Activated naive CD4-positive, alpha-beta T cell treated with anti-CD3 and anti-CD28 coated beads, Interleukin-2, amount 10 ng/mL, durations not matched to agents 7 days and 5 days (primary cell): Measurements from ENCODE around the gene BCAR3.

ENCODE experiments used
- CTCF ChIA-PET: fragments of 350-600 bp; sonication (Branson Sonifier 250); formaldehyde crosslinking; loops from one replicate; lab custom pipeline; 2021; ENCODE audit warnings: antibody characterized with exemption; lab: Charles Lee
- DNase-seq: peaks from one replicate; pipeline ENCODE4 v3.0.0-alpha.2; 2020
- H3K27ac Mint-ChIP-seq: one replicate; pipeline ENCODE4 v1.8.0; 2021; ENCODE audit warnings: mild to moderate bottlenecking, moderate library complexity, mixed read lengths
- H3K27me3 Mint-ChIP-seq: one replicate; pipeline ENCODE4 v1.8.0; 2021; ENCODE audit warnings: mild to moderate bottlenecking, mixed read lengths
- H3K36me3 Mint-ChIP-seq: one replicate; pipeline ENCODE4 v1.8.0; 2021; ENCODE audit warnings: mixed read lengths
- H3K4me1 Mint-ChIP-seq: one replicate; pipeline ENCODE4 v1.8.0; 2021; ENCODE audit warnings: mixed read lengths
- H3K4me3 Mint-ChIP-seq: one replicate; pipeline ENCODE4 v1.8.0; 2021; ENCODE audit warnings: mild to moderate bottlenecking, moderate library complexity, mixed read lengths
- H3K9me3 Mint-ChIP-seq: one replicate; pipeline ENCODE4 v1.8.0; 2021; ENCODE audit warnings: mixed read lengths

BCAR3 gene

GRCh38 chr1:93549811-93550210, 131.8 kb downstream of the BCAR3 start:
- Mint-ChIP-seq H3K27me3 (peaks cover 5% of the 10 kb centered on the region), H3K27ac (no peak overlapping the region), H3K4me1 (peaks cover under 1% of the 10 kb centered on the region), H3K9me3 (no peaks in the 10 kb centered on the region), H3K4me3 (no peak overlapping the region), H3K36me3 (no peaks in the 10 kb centered on the region)
- CTCF ChIA-PET: no interaction called here
- no peak for DNase-seq

- Mint-ChIP-seq H3K4me3 (no peak overlapping the region), H3K27ac (no peak overlapping the region), H3K9me3 (no peaks in the 10 kb centered on the region), H3K36me3 (no peaks in the 10 kb centered on the region), H3K4me1 (no peaks in the 10 kb centered on the region), H3K27me3 (peaks cover 3% of the 10 kb centered on the region)
- CTCF ChIA-PET: no interaction called here
- DNase-seq: no peak
Measured at GRCh38 chr1:93549131-93549530, 132.5 kb downstream of the BCAR3 start.

GRCh38 chr1:93546162-93546863, 135.3 kb downstream of the BCAR3 start:
- CTCF ChIA-PET: no interaction called here
- Mint-ChIP-seq H3K4me3 (no peak overlapping the region), H3K9me3 (no peaks in the 10 kb centered on the region), H3K4me1 (no peaks in the 10 kb centered on the region), H3K27me3 (no peaks in the 10 kb centered on the region), H3K36me3 (no peaks in the 10 kb centered on the region), H3K27ac (no peak overlapping the region)
- DNase-seq: no peak

- no peaks in the 10 kb centered on the region for H3K36me3 Mint-ChIP-seq
- no peak overlapping the region for H3K4me3 Mint-ChIP-seq
- H3K9me3 Mint-ChIP-seq: no peaks in the 10 kb centered on the region
- CTCF ChIA-PET: no interaction called here
- H3K27me3 Mint-ChIP-seq: no peaks in the 10 kb centered on the region
- no peak for DNase-seq
- H3K4me1 Mint-ChIP-seq: no peaks in the 10 kb centered on the region
- no peak overlapping the region for H3K27ac Mint-ChIP-seq
Measured at GRCh38 chr1:93542398-93542797, 139.2 kb downstream of the BCAR3 start.

GRCh38 chr1:93541045-93541444, 140.6 kb downstream of the BCAR3 start:
- H3K27me3 Mint-ChIP-seq: no peaks in the 10 kb centered on the region
- no peak overlapping the region for H3K4me3 Mint-ChIP-seq
- DNase-seq: no peak
- no peak overlapping the region for H3K27ac Mint-ChIP-seq
- H3K9me3 Mint-ChIP-seq: no peaks in the 10 kb centered on the region
- no peaks in the 10 kb centered on the region for H3K4me1 Mint-ChIP-seq
- CTCF ChIA-PET: no interaction called here
- H3K36me3 Mint-ChIP-seq: no peaks in the 10 kb centered on the region

GRCh38 chr1:93537924-93538323, 143.7 kb downstream of the BCAR3 start:
- CTCF ChIA-PET: no interaction called here
- Mint-ChIP-seq H3K27me3 (peaks cover 4% of the 10 kb centered on the region), H3K27ac (no peak overlapping the region), H3K36me3 (no peaks in the 10 kb centered on the region), H3K4me3 (no peak overlapping the region), H3K4me1 (no peaks in the 10 kb centered on the region), H3K9me3 (no peaks in the 10 kb centered on the region)
- DNase-seq: no peak

- Mint-ChIP-seq H3K4me3 (no peak overlapping the region), H3K36me3 (no peaks in the 10 kb centered on the region)
Measured at GRCh38 chr1:93537396-93537795, 144.2 kb downstream of the BCAR3 start.

GRCh38 chr1:93533677-93534076, 148.0 kb downstream of the BCAR3 start:
- Mint-ChIP-seq H3K4me1 (no peaks in the 10 kb centered on the region), H3K36me3 (no peaks in the 10 kb centered on the region), H3K4me3 (no peak overlapping the region), H3K27me3 (peaks cover 4% of the 10 kb centered on the region), H3K9me3 (no peaks in the 10 kb centered on the region), H3K27ac (no peak overlapping the region)
- DNase-seq: no peak
- CTCF ChIA-PET: no interaction called here

More at GRCh38 chr1:93537396-93537795, 144.2 kb downstream of the BCAR3 start:
- Mint-ChIP-seq H3K9me3 (no peaks in the 10 kb centered on the region), H3K27ac (no peak overlapping the region), H3K27me3 (peaks cover 4% of the 10 kb centered on the region), H3K4me1 (no peaks in the 10 kb centered on the region)
- CTCF ChIA-PET: no interaction called here
- no peak for DNase-seq

- Mint-ChIP-seq H3K27ac (no peak overlapping the region), H3K36me3 (no peaks in the 10 kb centered on the region), H3K27me3 (peaks cover 4% of the 10 kb centered on the region), H3K4me1 (no peaks in the 10 kb centered on the region), H3K4me3 (no peak overlapping the region), H3K9me3 (no peaks in the 10 kb centered on the region)
- CTCF ChIA-PET: no interaction called here
- DNase-seq: no peak
Measured at GRCh38 chr1:93532780-93533378, 148.8 kb downstream of the BCAR3 start.

- CTCF ChIA-PET: no interaction called here
- H3K36me3 Mint-ChIP-seq: no peaks in the 10 kb centered on the region
- peaks cover 4% of the 10 kb centered on the region for H3K27me3 Mint-ChIP-seq
- no peak overlapping the region for H3K4me3 Mint-ChIP-seq
- H3K4me1 Mint-ChIP-seq: no peaks in the 10 kb centered on the region
- H3K9me3 Mint-ChIP-seq: no peaks in the 10 kb centered on the region
- no peak for DNase-seq
- no peak overlapping the region for H3K27ac Mint-ChIP-seq
Measured at GRCh38 chr1:93531193-93531592, 150.4 kb downstream of the BCAR3 start.

GRCh38 chr1:93528412-93528811, 153.2 kb downstream of the BCAR3 start:
- DNase-seq: no peak
- no peaks in the 10 kb centered on the region for H3K4me1 Mint-ChIP-seq

GRCh38 chr1:93526431-93526830, 155.2 kb downstream of the BCAR3 start:
- Mint-ChIP-seq H3K36me3 (no peaks in the 10 kb centered on the region), H3K27me3 (no peaks in the 10 kb centered on the region), H3K27ac (no peak overlapping the region), H3K9me3 (no peaks in the 10 kb centered on the region), H3K4me3 (no peak overlapping the region), H3K4me1 (no peaks in the 10 kb centered on the region)
- CTCF ChIA-PET: no interaction called here
- DNase-seq: no peak

More at GRCh38 chr1:93528412-93528811, 153.2 kb downstream of the BCAR3 start:
- Mint-ChIP-seq H3K27ac (no peak overlapping the region), H3K27me3 (peaks cover 2% of the 10 kb centered on the region), H3K36me3 (no peaks in the 10 kb centered on the region), H3K4me3 (no peak overlapping the region), H3K9me3 (no peaks in the 10 kb centered on the region)
- CTCF ChIA-PET: no interaction called here

- H3K4me3 Mint-ChIP-seq: no peak overlapping the region
- CTCF ChIA-PET: no interaction called here
- no peaks in the 10 kb centered on the region for H3K36me3 Mint-ChIP-seq
- no peak for DNase-seq
- H3K4me1 Mint-ChIP-seq: no peaks in the 10 kb centered on the region
- no peaks in the 10 kb centered on the region for H3K27me3 Mint-ChIP-seq
- H3K27ac Mint-ChIP-seq: no peak overlapping the region
- no peaks in the 10 kb centered on the region for H3K9me3 Mint-ChIP-seq
Measured at GRCh38 chr1:93525431-93525830, 156.2 kb downstream of the BCAR3 start.

GRCh38 chr1:93522721-93523120, 158.9 kb downstream of the BCAR3 start:
- CTCF ChIA-PET: interaction anchor here (0.7 kb wide), 1 partner anchor 14 kb away, joined by 3 read pairs; no protein-coding TSS in a partner anchor
- H3K9me3 Mint-ChIP-seq: no peaks in the 10 kb centered on the region
- DNase-seq: no peak
- H3K27me3 Mint-ChIP-seq: no peaks in the 10 kb centered on the region
- H3K4me1 Mint-ChIP-seq: no peaks in the 10 kb centered on the region
- H3K27ac Mint-ChIP-seq: no peak overlapping the region
- H3K4me3 Mint-ChIP-seq: no peak overlapping the region
- H3K36me3 Mint-ChIP-seq: no peaks in the 10 kb centered on the region

- Mint-ChIP-seq H3K36me3 (no peaks in the 10 kb centered on the region), H3K4me3 (no peak overlapping the region), H3K4me1 (no peaks in the 10 kb centered on the region), H3K9me3 (no peaks in the 10 kb centered on the region), H3K27ac (no peak overlapping the region), H3K27me3 (peaks cover 7% of the 10 kb centered on the region)
- CTCF ChIA-PET: no interaction called here
- DNase-seq: no peak
Measured at GRCh38 chr1:93521618-93522017, 160.0 kb downstream of the BCAR3 start.
